ENCODE measurements around the gene TSPAN4.

Gene TSPAN4

GRCh38 chr11:836700-837099, 6.0 kb upstream of the TSPAN4 start:
- no peaks in the 10 kb centered on the region for H3K9me3 Mint-ChIP-seq
- H3K27ac Mint-ChIP-seq = no peak overlapping the region
- peaks cover 3% of the 10 kb centered on the region for H3K27me3 Mint-ChIP-seq (ENCODE audit: low read depth)
- H3K4me1 Mint-ChIP-seq = peaks cover 19% of the 10 kb centered on the region
- no peak for TF ChIP-seq CTCF (IDR thresholded peaks at IDR 0.05; ENCODE audit: unreplicated experiment in 3 of 3)
- no peak overlapping the region for H3K4me3 Mint-ChIP-seq
- peaks cover 12% of the 10 kb centered on the region for H3K36me3 Mint-ChIP-seq (ENCODE audit: low read depth)

- no peaks in the 10 kb centered on the region for H3K9me3 Mint-ChIP-seq
- H3K4me1 Mint-ChIP-seq = peaks cover 16% of the 10 kb centered on the region
- H3K27me3 Mint-ChIP-seq (ENCODE audit: low read depth) = no peaks in the 10 kb centered on the region
- no peak overlapping the region for H3K4me3 Mint-ChIP-seq
- no peak for TF ChIP-seq CTCF (IDR thresholded peaks at IDR 0.05; ENCODE audit: unreplicated experiment in 3 of 3)
- H3K36me3 Mint-ChIP-seq (ENCODE audit: low read depth) = peaks cover 12% of the 10 kb centered on the region
- H3K27ac Mint-ChIP-seq = no peak overlapping the region
Measured at GRCh38 chr11:837189-837989, 5.3 kb upstream of the TSPAN4 start.

GRCh38 chr11:837990-838307, 4.7 kb upstream of the TSPAN4 start:
- peaks cover 16% of the 10 kb centered on the region for H3K4me1 Mint-ChIP-seq
- H3K36me3 Mint-ChIP-seq (ENCODE audit: low read depth) = peaks cover 12% of the 10 kb centered on the region
- no peak for TF ChIP-seq CTCF (IDR thresholded peaks at IDR 0.05; ENCODE audit: unreplicated experiment in 3 of 3)
- H3K4me3 Mint-ChIP-seq = peak overlapping the region in 1 of 3 experiments; percentile 74
- no peaks in the 10 kb centered on the region for H3K27me3 Mint-ChIP-seq (ENCODE audit: low read depth)
- no peaks in the 10 kb centered on the region for H3K9me3 Mint-ChIP-seq
- no peak overlapping the region for H3K27ac Mint-ChIP-seq

GRCh38 chr11:838441-839279, 4.0 kb upstream of the TSPAN4 start:
- peak overlapping the region; percentile 59 to 74 (median 68) for H3K4me3 Mint-ChIP-seq
- no peaks in the 10 kb centered on the region for H3K9me3 Mint-ChIP-seq
- H3K27me3 Mint-ChIP-seq (ENCODE audit: low read depth) = no peaks in the 10 kb centered on the region
- H3K4me1 Mint-ChIP-seq = peaks cover 16% of the 10 kb centered on the region
- TF ChIP-seq CTCF (IDR thresholded peaks at IDR 0.05; ENCODE audit: unreplicated experiment in 3 of 3) = peak in 2 of 3 experiments; percentile 18 to 26
- peaks cover 12% of the 10 kb centered on the region for H3K36me3 Mint-ChIP-seq (ENCODE audit: low read depth)
- peak overlapping the region; percentile 25 to 63 (median 35) for H3K27ac Mint-ChIP-seq

- Mint-ChIP-seq H3K27ac (peak overlapping the region in 1 of 3 experiments; percentile 52), H3K4me3 (peak overlapping the region in 1 of 3 experiments; percentile 68), H3K27me3 (ENCODE audit: low read depth) (no peaks in the 10 kb centered on the region), H3K36me3 (ENCODE audit: low read depth) (peaks cover 12% of the 10 kb centered on the region), H3K4me1 (peaks cover 16% of the 10 kb centered on the region), H3K9me3 (no peaks in the 10 kb centered on the region)
- no peak for TF ChIP-seq CTCF (IDR thresholded peaks at IDR 0.05; ENCODE audit: unreplicated experiment in 3 of 3)
Measured at GRCh38 chr11:839280-839623, 3.4 kb upstream of the TSPAN4 start.

All from nephron (organoid).